HepG2 (cell line): ENCODE measurements around the gene PDGFB. TPM values are rescaled to one million over a fixed set of nuclear protein-coding genes. Genes with fewer than 3 reads are reported as not detected.

Experiments used
- FOSL2 ChIP-seq: sonication (generic); formaldehyde crosslinking; IDR thresholded peaks from 2 replicates; pipeline ENCODE4 v1.4.0; 2020; ENCODE audit warnings: missing genetic modification reagents
- FOXP4 ChIP-seq: sonication (generic); formaldehyde crosslinking; IDR thresholded peaks from 2 replicates; pipeline ENCODE4 v1.4.0; 2020; ENCODE audit warnings: missing genetic modification reagents
- HMG20A ChIP-seq: IDR thresholded peaks from 2 replicates; pipeline ENCODE4 v1.6.1; 2016; ENCODE audit warnings: borderline replicate concordance
- JARID2 ChIP-seq: sonication (generic); formaldehyde crosslinking; IDR thresholded peaks from 2 replicates; pipeline ENCODE4 v1.8.1; 2023; ENCODE audit warnings: missing genetic modification reagents, inconsistent platforms; ENCODE audit not compliant: insufficient replicate concordance
- KAT8 ChIP-seq: IDR thresholded peaks from 2 replicates; pipeline ENCODE4 v1.6.1; 2016; ENCODE audit warnings: missing genetic modification reagents, missing compliant biosample characterization
- KDM2A ChIP-seq: sonication (generic); formaldehyde crosslinking; IDR thresholded peaks from 2 replicates; pipeline ENCODE4 v1.4.0; 2020; ENCODE audit warnings: low read depth, missing genetic modification reagents, borderline replicate concordance
- NFE2L1 ChIP-seq: sonication (generic); formaldehyde crosslinking; IDR thresholded peaks from 2 replicates; pipeline ENCODE4 v1.4.0; 2020; ENCODE audit warnings: missing genetic modification reagents, mild to moderate bottlenecking, borderline replicate concordance
- ONECUT2 ChIP-seq: sonication (generic); formaldehyde crosslinking; IDR thresholded peaks from 2 replicates; pipeline ENCODE4 v1.4.0; 2020; ENCODE audit warnings: missing genetic modification reagents
- SMAD1 ChIP-seq: sonication (generic); formaldehyde crosslinking; IDR thresholded peaks from 2 replicates; pipeline ENCODE4 v1.4.0; 2020; ENCODE audit warnings: missing genetic modification reagents, low read depth, mild to moderate bottlenecking, borderline replicate concordance
- TBX3 ChIP-seq: fragments of 450-650 bp; IDR thresholded peaks from 2 replicates; pipeline ENCODE4 v1.6.1; 2017; ENCODE audit warnings: antibody characterized with exemption, mild to moderate bottlenecking, inconsistent platforms, borderline replicate concordance
- TCF7L2 ChIP-seq: IDR thresholded peaks from 2 replicates; pipeline ENCODE4 v1.6.1; 2011; ENCODE audit warnings: mild to moderate bottlenecking, low read depth, low read length, moderate library complexity
- TSC22D2 ChIP-seq: sonication (generic); formaldehyde crosslinking; IDR thresholded peaks from 2 replicates; pipeline ENCODE4 v1.5.1; 2020; ENCODE audit warnings: missing genetic modification reagents, mild to moderate bottlenecking, borderline replicate concordance
- ZFP41 ChIP-seq: sonication (generic); formaldehyde crosslinking; IDR thresholded peaks from 2 replicates; pipeline ENCODE4 v1.4.0; 2020; ENCODE audit warnings: mild to moderate bottlenecking, missing genetic modification reagents, borderline replicate concordance
- ZNF75D ChIP-seq: sonication (generic); formaldehyde crosslinking; IDR thresholded peaks from 2 replicates; pipeline ENCODE4 v1.8.1; 2023; ENCODE audit warnings: missing genetic modification reagents, mild to moderate bottlenecking, borderline replicate concordance
- polyA plus RNA-seq, 8 experiments: library from polyadenylated mRNA; depleted of rRNA in 3 of 8; stranded (reverse) in 7 of 8; unstranded in 1 of 8; fragments of >200 nt; fragmentation: Illumina TruSeq in 4 of 8; extraction: Trizol in 4 of 8; gene quantifications; 2 replicates each; pipeline versions ENCODE4 v1.2.1 to v1.2.3, GENCODE V29; 2011 to 2016; ENCODE audit warnings: low read depth in 4 of 8, missing spikeins in 1 of 8, mixed read lengths in 1 of 8; ENCODE audit not compliant: insufficient read depth in 1 of 8
- total RNA-seq, 5 experiments: library from RNA; depleted of rRNA; stranded (reverse); fragments of >200 nt; fragmentation: Illumina TruSeq; extraction: Trizol; gene quantifications; 2 replicates each; pipeline ENCODE4 v1.2.3, GENCODE V29; 2016; ENCODE audit warnings: low read depth in 1 of 5
- TF ChIP-seq, protein P1 (sequence below): IDR thresholded peaks from 2 replicates; pipeline ENCODE4 v1.4.0; 2020; ENCODE audit warnings: mild to moderate bottlenecking, missing genetic modification reagents
- TF ChIP-seq, protein P2 (sequence below): sonication (generic); formaldehyde crosslinking; IDR thresholded peaks from 2 replicates; pipeline ENCODE4 v1.4.0; 2020; ENCODE audit warnings: missing genetic modification reagents
- TF ChIP-seq, protein P3 (sequence below): sonication (generic); formaldehyde crosslinking; IDR thresholded peaks from 2 replicates; pipeline ENCODE4 v1.5.1; 2020; ENCODE audit warnings: mild to moderate bottlenecking, missing genetic modification reagents, borderline replicate concordance

The PDGFB gene
- total and polyA plus RNA-seq, 2 of the 13 experiments (the other 11 are each of a cell fraction or from before 2014, with no cell fraction given), result 1.4 to 10.1 TPM

GRCh38 chr22:39176143-39176713, 68.6 kb downstream of the PDGFB start (continued):
- TF ChIP-seq, protein P1, sequence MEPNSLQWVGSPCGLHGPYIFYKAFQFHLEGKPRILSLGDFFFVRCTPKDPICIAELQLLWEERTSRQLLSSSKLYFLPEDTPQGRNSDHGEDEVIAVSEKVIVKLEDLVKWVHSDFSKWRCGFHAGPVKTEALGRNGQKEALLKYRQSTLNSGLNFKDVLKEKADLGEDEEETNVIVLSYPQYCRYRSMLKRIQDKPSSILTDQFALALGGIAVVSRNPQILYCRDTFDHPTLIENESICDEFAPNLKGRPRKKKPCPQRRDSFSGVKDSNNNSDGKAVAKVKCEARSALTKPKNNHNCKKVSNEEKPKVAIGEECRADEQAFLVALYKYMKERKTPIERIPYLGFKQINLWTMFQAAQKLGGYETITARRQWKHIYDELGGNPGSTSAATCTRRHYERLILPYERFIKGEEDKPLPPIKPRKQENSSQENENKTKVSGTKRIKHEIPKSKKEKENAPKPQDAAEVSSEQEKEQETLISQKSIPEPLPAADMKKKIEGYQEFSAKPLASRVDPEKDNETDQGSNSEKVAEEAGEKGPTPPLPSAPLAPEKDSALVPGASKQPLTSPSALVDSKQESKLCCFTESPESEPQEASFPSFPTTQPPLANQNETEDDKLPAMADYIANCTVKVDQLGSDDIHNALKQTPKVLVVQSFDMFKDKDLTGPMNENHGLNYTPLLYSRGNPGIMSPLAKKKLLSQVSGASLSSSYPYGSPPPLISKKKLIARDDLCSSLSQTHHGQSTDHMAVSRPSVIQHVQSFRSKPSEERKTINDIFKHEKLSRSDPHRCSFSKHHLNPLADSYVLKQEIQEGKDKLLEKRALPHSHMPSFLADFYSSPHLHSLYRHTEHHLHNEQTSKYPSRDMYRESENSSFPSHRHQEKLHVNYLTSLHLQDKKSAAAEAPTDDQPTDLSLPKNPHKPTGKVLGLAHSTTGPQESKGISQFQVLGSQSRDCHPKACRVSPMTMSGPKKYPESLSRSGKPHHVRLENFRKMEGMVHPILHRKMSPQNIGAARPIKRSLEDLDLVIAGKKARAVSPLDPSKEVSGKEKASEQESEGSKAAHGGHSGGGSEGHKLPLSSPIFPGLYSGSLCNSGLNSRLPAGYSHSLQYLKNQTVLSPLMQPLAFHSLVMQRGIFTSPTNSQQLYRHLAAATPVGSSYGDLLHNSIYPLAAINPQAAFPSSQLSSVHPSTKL (CRISPR knock-in tag), result peak; percentile 72
- TF ChIP-seq TCF7L2 (no peak), ZNF75D (CRISPR knock-in tag) (no peak), TSC22D2 (CRISPR knock-in tag) (no peak), SMAD1 (CRISPR knock-in tag) (no peak), TBX3 (no peak), NFE2L1 (CRISPR knock-in tag) (no peak), KAT8 (CRISPR knock-in tag) (peak; percentile 33; the same call in 1 of the 2 replicates), FOXP4 (CRISPR knock-in tag) (peak; percentile 70), HMG20A (peak; percentile 11; the same call in 1 of the 2 replicates), ONECUT2 (CRISPR knock-in tag) (no peak), JARID2 (CRISPR knock-in tag) (no peak), ZFP41 (CRISPR knock-in tag) (no peak), KDM2A (CRISPR knock-in tag) (0 out of 2 replicates have a peak, but pooled peaks have one; percentile 21), FOSL2 (CRISPR knock-in tag) (peak; percentile 79)
- TF ChIP-seq, protein P2, sequence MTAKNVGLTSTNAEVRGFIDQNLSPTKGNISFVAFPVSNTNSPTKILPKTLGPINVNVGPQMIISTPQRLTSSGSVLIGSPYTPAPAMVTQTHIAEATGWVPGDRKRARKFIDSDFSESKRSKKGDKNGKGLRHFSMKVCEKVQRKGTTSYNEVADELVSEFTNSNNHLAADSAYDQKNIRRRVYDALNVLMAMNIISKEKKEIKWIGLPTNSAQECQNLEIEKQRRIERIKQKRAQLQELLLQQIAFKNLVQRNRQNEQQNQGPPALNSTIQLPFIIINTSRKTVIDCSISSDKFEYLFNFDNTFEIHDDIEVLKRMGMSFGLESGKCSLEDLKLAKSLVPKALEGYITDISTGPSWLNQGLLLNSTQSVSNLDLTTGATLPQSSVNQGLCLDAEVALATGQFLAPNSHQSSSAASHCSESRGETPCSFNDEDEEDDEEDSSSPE (CRISPR knock-in tag), result peak; percentile 33; the same call in 1 of the 2 replicates
- TF ChIP-seq, protein P3, sequence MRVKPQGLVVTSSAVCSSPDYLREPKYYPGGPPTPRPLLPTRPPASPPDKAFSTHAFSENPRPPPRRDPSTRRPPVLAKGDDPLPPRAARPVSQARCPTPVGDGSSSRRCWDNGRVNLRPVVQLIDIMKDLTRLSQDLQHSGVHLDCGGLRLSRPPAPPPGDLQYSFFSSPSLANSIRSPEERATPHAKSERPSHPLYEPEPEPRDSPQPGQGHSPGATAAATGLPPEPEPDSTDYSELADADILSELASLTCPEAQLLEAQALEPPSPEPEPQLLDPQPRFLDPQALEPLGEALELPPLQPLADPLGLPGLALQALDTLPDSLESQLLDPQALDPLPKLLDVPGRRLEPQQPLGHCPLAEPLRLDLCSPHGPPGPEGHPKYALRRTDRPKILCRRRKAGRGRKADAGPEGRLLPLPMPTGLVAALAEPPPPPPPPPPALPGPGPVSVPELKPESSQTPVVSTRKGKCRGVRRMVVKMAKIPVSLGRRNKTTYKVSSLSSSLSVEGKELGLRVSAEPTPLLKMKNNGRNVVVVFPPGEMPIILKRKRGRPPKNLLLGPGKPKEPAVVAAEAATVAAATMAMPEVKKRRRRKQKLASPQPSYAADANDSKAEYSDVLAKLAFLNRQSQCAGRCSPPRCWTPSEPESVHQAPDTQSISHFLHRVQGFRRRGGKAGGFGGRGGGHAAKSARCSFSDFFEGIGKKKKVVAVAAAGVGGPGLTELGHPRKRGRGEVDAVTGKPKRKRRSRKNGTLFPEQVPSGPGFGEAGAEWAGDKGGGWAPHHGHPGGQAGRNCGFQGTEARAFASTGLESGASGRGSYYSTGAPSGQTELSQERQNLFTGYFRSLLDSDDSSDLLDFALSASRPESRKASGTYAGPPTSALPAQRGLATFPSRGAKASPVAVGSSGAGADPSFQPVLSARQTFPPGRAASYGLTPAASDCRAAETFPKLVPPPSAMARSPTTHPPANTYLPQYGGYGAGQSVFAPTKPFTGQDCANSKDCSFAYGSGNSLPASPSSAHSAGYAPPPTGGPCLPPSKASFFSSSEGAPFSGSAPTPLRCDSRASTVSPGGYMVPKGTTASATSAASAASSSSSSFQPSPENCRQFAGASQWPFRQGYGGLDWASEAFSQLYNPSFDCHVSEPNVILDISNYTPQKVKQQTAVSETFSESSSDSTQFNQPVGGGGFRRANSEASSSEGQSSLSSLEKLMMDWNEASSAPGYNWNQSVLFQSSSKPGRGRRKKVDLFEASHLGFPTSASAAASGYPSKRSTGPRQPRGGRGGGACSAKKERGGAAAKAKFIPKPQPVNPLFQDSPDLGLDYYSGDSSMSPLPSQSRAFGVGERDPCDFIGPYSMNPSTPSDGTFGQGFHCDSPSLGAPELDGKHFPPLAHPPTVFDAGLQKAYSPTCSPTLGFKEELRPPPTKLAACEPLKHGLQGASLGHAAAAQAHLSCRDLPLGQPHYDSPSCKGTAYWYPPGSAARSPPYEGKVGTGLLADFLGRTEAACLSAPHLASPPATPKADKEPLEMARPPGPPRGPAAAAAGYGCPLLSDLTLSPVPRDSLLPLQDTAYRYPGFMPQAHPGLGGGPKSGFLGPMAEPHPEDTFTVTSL (CRISPR knock-in tag), result no peak
